OCI-LY1 (cell line): Measurements from ENCODE around the gene DDX10.

Source experiments
- H2AFZ ChIP-seq: fragments of 200-600 bp; sonication (generic), shearing (Covaris generic); 2 replicates; pipeline ENCODE4 v1.6.0; 2014; ENCODE audit warnings: antibody characterized with exemption, mild to moderate bottlenecking, low read length
- H3F3A ChIP-seq: fragments of 200-600 bp; sonication (generic), shearing (Covaris generic); 2 replicates; pipeline ENCODE4 v1.6.0; 2014; ENCODE audit warnings: mild to moderate bottlenecking, antibody characterized with exemption, low read length, moderate library complexity; ENCODE audit not compliant: insufficient read depth
- H3K27ac ChIP-seq: fragments of 200-600 bp; sonication (generic); 2 replicates; pipeline ENCODE4 v1.5.1; 2014; ENCODE audit warnings: low read length, mixed run types, mild to moderate bottlenecking, low read depth; ENCODE audit not compliant: poor library complexity, severe bottlenecking
- H3K27me3 ChIP-seq: fragments of 200-600 bp; sonication (generic); 2 replicates; pipeline ENCODE4 v1.6.0; 2014; ENCODE audit warnings: antibody characterized with exemption, mild to moderate bottlenecking, low read length, moderate library complexity; ENCODE audit not compliant: insufficient read depth
- H3K36me3 ChIP-seq: fragments of 200-600 bp; sonication (generic); 2 replicates; pipeline ENCODE4 v1.6.1; 2014; ENCODE audit warnings: mild to moderate bottlenecking, antibody characterized with exemption, low read length, moderate library complexity, mixed read lengths; ENCODE audit not compliant: insufficient read depth
- H3K4me1 ChIP-seq: fragments of 200-600 bp; sonication (generic); 2 replicates; pipeline ENCODE4 v1.5.1; 2014; ENCODE audit warnings: mild to moderate bottlenecking, low read length, moderate library complexity; ENCODE audit not compliant: insufficient read depth, severe bottlenecking
- H3K4me2 ChIP-seq: fragments of 200-600 bp; sonication (generic), shearing (Covaris generic); 2 replicates; pipeline ENCODE4 v1.6.1; 2014; ENCODE audit warnings: low read length
- H3K4me3 ChIP-seq: fragments of 200-600 bp; sonication (generic); 2 replicates; pipeline ENCODE4 v1.5.1; 2014; ENCODE audit warnings: low read length, low read depth, mild to moderate bottlenecking, mixed read lengths; ENCODE audit not compliant: poor library complexity, severe bottlenecking
- H3K79me2 ChIP-seq: fragments of 200-600 bp; shearing (Covaris generic); 2 replicates; pipeline ENCODE4 v1.6.1; 2016; ENCODE audit warnings: mixed run types, low read length, mixed read lengths; ENCODE audit not compliant: insufficient read depth
- H3K9ac ChIP-seq: fragments of 200-600 bp; sonication (generic), shearing (Covaris generic); 2 replicates; pipeline ENCODE4 v1.6.1; 2014; ENCODE audit warnings: mild to moderate bottlenecking, low read length, mixed read lengths
- H3K9me2 ChIP-seq: fragments of 200-600 bp; sonication (generic), shearing (Covaris generic); 2 replicates; pipeline ENCODE4 v1.6.1; 2014; ENCODE audit warnings: low read depth, mild to moderate bottlenecking, low read length, mixed read lengths
- H3K9me3 ChIP-seq: fragments of 200-600 bp; shearing (Covaris generic); 2 replicates; pipeline ENCODE4 v1.6.1; 2014; ENCODE audit warnings: low read length, mixed read lengths
- H4K20me1 ChIP-seq: fragments of 200-600 bp; sonication (generic), shearing (Covaris generic); 2 replicates; pipeline ENCODE4 v1.6.0; 2016; ENCODE audit warnings: mild to moderate bottlenecking, low read length; ENCODE audit not compliant: insufficient read depth
- CTCF ChIP-seq: fragments of 200-600 bp; sonication (generic), shearing (Covaris generic); IDR thresholded peaks from 2 replicates; pipeline ENCODE4 v1.5.1; 2017; ENCODE audit warnings: mild to moderate bottlenecking, antibody characterized with exemption, low read length, moderate library complexity, mixed read lengths
- EZH2 ChIP-seq: fragments of 200-600 bp; sonication (generic), shearing (Covaris generic); IDR thresholded peaks from 2 replicates; pipeline ENCODE4 v1.8.0; 2017; ENCODE audit warnings: borderline replicate concordance, mixed run types, mild to moderate bottlenecking, antibody characterized with exemption, low read length, moderate library complexity, mixed read lengths

The DDX10 gene

GRCh38 chr11:108724974-108725689 lies 60.3 kb downstream of the DDX10 start:
- H3K36me3 ChIP-seq = peaks cover 69% of the 10 kb centered on the region
- H3K79me2 ChIP-seq = peaks cover 31% of the 10 kb centered on the region
- no peaks in the 10 kb centered on the region for H3K4me1 ChIP-seq
- no peaks in the 10 kb centered on the region for H3F3A ChIP-seq
- H3K9ac ChIP-seq = no peak overlapping the region
- H3K4me3 ChIP-seq = no peak overlapping the region
- H4K20me1 ChIP-seq = no peaks in the 10 kb centered on the region; the same call in 1 of the 2 replicates
- TF ChIP-seq EZH2 (no peak), CTCF (no peak)
- H3K4me2 ChIP-seq = no peak overlapping the region
- H3K9me3 ChIP-seq = peaks cover 5% of the 10 kb centered on the region; the same call in 1 of the 2 replicates
- no peaks in the 10 kb centered on the region for H3K9me2 ChIP-seq
- no peak overlapping the region for H3K27ac ChIP-seq
- no peaks in the 10 kb centered on the region for H3K27me3 ChIP-seq
- no peak overlapping the region for H2AFZ ChIP-seq

GRCh38 chr11:108726077-108726800 lies 61.4 kb downstream of the DDX10 start:
- Histone ChIP-seq H3K9me3 (peaks cover 5% of the 10 kb centered on the region; the same call in 1 of the 2 replicates), H3K79me2 (peaks cover 31% of the 10 kb centered on the region), H3K9ac (no peak overlapping the region), H3K4me3 (no peak overlapping the region), H3K4me1 (no peaks in the 10 kb centered on the region), H3K27me3 (no peaks in the 10 kb centered on the region), H3K9me2 (no peaks in the 10 kb centered on the region), H2AFZ (no peak overlapping the region), H3F3A (no peaks in the 10 kb centered on the region), H3K27ac (no peak overlapping the region), H4K20me1 (no peaks in the 10 kb centered on the region; the same call in 1 of the 2 replicates), H3K36me3 (peaks cover 61% of the 10 kb centered on the region), H3K4me2 (no peak overlapping the region)
- TF ChIP-seq EZH2 (no peak), CTCF (no peak)

GRCh38 chr11:108727665-108728064 lies 62.8 kb downstream of the DDX10 start:
- Histone ChIP-seq H3K4me1 (peaks cover 1% of the 10 kb centered on the region), H3K9me2 (no peaks in the 10 kb centered on the region), H3K27me3 (no peaks in the 10 kb centered on the region), H4K20me1 (no peaks in the 10 kb centered on the region; the same call in 1 of the 2 replicates), H3F3A (no peaks in the 10 kb centered on the region), H3K9ac (no peak overlapping the region), H2AFZ (no peak overlapping the region), H3K9me3 (peaks cover 5% of the 10 kb centered on the region; the same call in 1 of the 2 replicates), H3K4me3 (no peak overlapping the region), H3K27ac (no peak overlapping the region), H3K36me3 (peaks cover 60% of the 10 kb centered on the region), H3K4me2 (no peak overlapping the region), H3K79me2 (peaks cover 35% of the 10 kb centered on the region)
- TF ChIP-seq CTCF (no peak), EZH2 (no peak)
